ENCODE results near the gene IRF2. TPM values are rescaled to one million over a fixed set of nuclear protein-coding genes. Genes with fewer than 3 reads are reported as not detected.
"Not testable (repeated sequence)": the region's sequence is repeated elsewhere in the genome, so short reads cannot be mapped to it uniquely, and the experiment has no call there.

Gene IRF2
- total and polyA plus RNA-seq, 9 donors: 27.8 to 68.4 (median 40.7) TPM

DNA sequence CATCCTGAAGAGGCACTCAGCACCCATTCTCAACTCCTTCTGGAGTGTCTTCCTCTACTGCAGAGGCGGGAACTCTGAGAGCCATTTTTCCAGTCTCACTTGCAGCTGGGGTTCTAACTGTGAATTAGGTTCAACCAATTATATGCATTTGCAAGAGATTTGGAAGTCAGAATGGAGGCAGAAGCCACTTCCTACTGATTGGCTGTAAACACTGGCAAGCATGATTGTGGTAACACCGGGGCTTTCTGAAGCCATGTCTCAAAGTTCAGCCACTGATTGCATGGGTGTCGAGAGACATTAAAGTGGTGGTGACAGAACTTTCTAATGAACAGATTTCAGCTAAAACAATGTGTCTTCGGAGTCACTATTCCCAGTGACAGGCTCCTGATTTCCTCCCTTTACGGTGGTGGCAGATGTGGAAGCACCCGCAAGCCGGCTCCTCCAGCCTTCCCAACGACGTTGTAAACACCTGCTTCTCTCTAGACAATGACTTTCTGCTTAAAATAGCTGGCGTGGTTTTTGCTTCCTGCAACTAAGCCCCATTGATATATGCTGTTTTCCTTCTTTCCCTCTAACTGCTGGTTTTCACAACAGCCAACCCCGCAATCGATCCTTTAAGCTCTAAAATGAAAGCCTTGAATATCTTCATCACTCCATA lies 92.0 kb downstream of the IRF2 start:
- H3K4me1 ChIP-seq (ENCODE audit: insufficient read depth): peaks cover 10% of the 10 kb centered on the region
- H3K36me3 ChIP-seq: no peaks in the 10 kb centered on the region
- H3K9me3 ChIP-seq: no peaks in the 10 kb centered on the region
- no peak for DNase-seq
- H3K4me3 ChIP-seq: no peak overlapping the region
- TF ChIP-seq EP300 (IDR thresholded peaks at IDR 0.05): no peak
- TF ChIP-seq POLR2A (IDR thresholded peaks at IDR 0.05): no peak
- TF ChIP-seq, protein P1, sequence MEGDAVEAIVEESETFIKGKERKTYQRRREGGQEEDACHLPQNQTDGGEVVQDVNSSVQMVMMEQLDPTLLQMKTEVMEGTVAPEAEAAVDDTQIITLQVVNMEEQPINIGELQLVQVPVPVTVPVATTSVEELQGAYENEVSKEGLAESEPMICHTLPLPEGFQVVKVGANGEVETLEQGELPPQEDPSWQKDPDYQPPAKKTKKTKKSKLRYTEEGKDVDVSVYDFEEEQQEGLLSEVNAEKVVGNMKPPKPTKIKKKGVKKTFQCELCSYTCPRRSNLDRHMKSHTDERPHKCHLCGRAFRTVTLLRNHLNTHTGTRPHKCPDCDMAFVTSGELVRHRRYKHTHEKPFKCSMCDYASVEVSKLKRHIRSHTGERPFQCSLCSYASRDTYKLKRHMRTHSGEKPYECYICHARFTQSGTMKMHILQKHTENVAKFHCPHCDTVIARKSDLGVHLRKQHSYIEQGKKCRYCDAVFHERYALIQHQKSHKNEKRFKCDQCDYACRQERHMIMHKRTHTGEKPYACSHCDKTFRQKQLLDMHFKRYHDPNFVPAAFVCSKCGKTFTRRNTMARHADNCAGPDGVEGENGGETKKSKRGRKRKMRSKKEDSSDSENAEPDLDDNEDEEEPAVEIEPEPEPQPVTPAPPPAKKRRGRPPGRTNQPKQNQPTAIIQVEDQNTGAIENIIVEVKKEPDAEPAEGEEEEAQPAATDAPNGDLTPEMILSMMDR (IDR thresholded peaks at IDR 0.05): no peak
- no peak overlapping the region for H3K27ac ChIP-seq
- WGBS, 3 donors: 62 to 68% (median 65%) methylated on average over 12 of the region's 12 CpGs
- intact Hi-C loops (cut with DNase I): loop anchor here in 1 of 4 donors (10.0 kb wide), 1 partner anchor 92 kb away; the partner anchor contains the start of gene IRF2
- no peaks in the 10 kb centered on the region for H3K27me3 ChIP-seq

- Histone ChIP-seq H3K36me3 (no peaks in the 10 kb centered on the region), H3K9me3 (no peaks in the 10 kb centered on the region), H3K27me3 (no peaks in the 10 kb centered on the region), H3K4me3 (no peak overlapping the region), H3K27ac (no peak overlapping the region), H3K4me1 (ENCODE audit: insufficient read depth) (peaks cover 9% of the 10 kb centered on the region)
- TF ChIP-seq, protein P1 (IDR thresholded peaks at IDR 0.05): no peak
- no peak for TF ChIP-seq POLR2A (IDR thresholded peaks at IDR 0.05)
- intact Hi-C loops (cut with DNase I): loop anchor here in 1 of 4 donors (10.0 kb wide), 1 partner anchor 94 kb away; the partner anchor contains the start of gene IRF2
- DNase-seq: no peak
- WGBS, 3 donors: 68 to 69% (median 69%) methylated on average over 4 of the region's 4 CpGs
These were observed 93.6 kb downstream of the IRF2 start for GRCh38 chr4:184380707-184381106.

GRCh38 chr4:184380214-184380613 lies 94.1 kb downstream of the IRF2 start:
- not testable (repeated sequence) for H3K36me3 ChIP-seq; H3K27ac ChIP-seq; H3K4me3 ChIP-seq; H3K4me1 ChIP-seq (ENCODE audit: insufficient read depth); H3K9me3 ChIP-seq; DNase-seq; H3K27me3 ChIP-seq
- intact Hi-C loops (cut with DNase I): loop anchor here in 1 of 4 donors (10.0 kb wide), 1 partner anchor 95 kb away; the partner anchor contains the start of gene IRF2
- 97 to 99% (median 98%) methylated on average over 5 of the region's 5 CpGs for WGBS, 3 donors

GRCh38 chr4:184376923-184377322 lies 97.4 kb downstream of the IRF2 start:
- intact Hi-C loops (cut with DNase I): no loop called here
- Histone ChIP-seq H3K4me1 (ENCODE audit: insufficient read depth) (peaks cover 2% of the 10 kb centered on the region), H3K27me3 (no peaks in the 10 kb centered on the region)

More at GRCh38 chr4:184376923-184377322, 97.4 kb downstream of the IRF2 start:
- Histone ChIP-seq H3K9me3 (no peaks in the 10 kb centered on the region), H3K4me3 (no peak overlapping the region), H3K27ac (no peak overlapping the region), H3K36me3 (no peaks in the 10 kb centered on the region)
- DNase-seq: no peak
- no peak for TF ChIP-seq EP300 (IDR thresholded peaks at IDR 0.05)
- TF ChIP-seq, protein P1 (IDR thresholded peaks at IDR 0.05): no peak
- no peak for TF ChIP-seq POLR2A (IDR thresholded peaks at IDR 0.05)
- WGBS, 3 donors: 89 to 97% (median 96%) methylated on average over 1 of the region's 1 CpG

Data from ovary (tissue), 9 donors.